Endometrial microvascular endothelial cells (primary cell): ENCODE results near the gene NOC4L. TPM values are rescaled to one million over a fixed set of nuclear protein-coding genes. Genes with fewer than 3 reads are reported as not detected.
"Not testable (repeated sequence)": the region's sequence is repeated elsewhere in the genome, so short reads cannot be mapped to it uniquely, and the experiment has no call there.

Experiments used
- in situ Hi-C: cut with HindIII; loops from 2 replicates; pipeline ENCODE4 v1.10.0; 2017; ENCODE audit warnings: low sequenced_read_pairs, low pct_unique_long_range_greater_than_20kb; ENCODE audit errors: inconsistent ontology term
- total RNA-seq: library from RNA; depleted of rRNA; stranded (reverse); fragments of >200 nt; gene quantifications from one replicate; pipeline ENCODE4 v1.2.3, GENCODE V29; 2015; ENCODE audit errors: inconsistent ontology term

Gene NOC4L
- total RNA-seq, 1 donor from 2014 or later, result 31.8 TPM

- in situ Hi-C loops, result no loop called here
Measured at GRCh38 chr12:132140501-132140900, 3.8 kb upstream of the NOC4L start.

GRCh38 chr12:132140918-132141841 is 3.1 kb upstream of the NOC4L start:
- in situ Hi-C loops, result no loop called here

GRCh38 chr12:132141976-132142678 is 2.1 kb upstream of the NOC4L start:
- in situ Hi-C loops, result no loop called here

- in situ Hi-C loops, result no loop called here
Measured at GRCh38 chr12:132142679-132143335, 1.4 kb upstream of the NOC4L start.

- in situ Hi-C loops, result no loop called here
Measured at GRCh38 chr12:132143336-132144071, 753 bp upstream of the NOC4L start.

- in situ Hi-C loops, result no loop called here
Measured at GRCh38 chr12:132144810-132145168, 532 bp downstream of the NOC4L start.

- in situ Hi-C loops, result no loop called here
Measured at GRCh38 chr12:132145334-132145733, 1.1 kb downstream of the NOC4L start.

- in situ Hi-C loops, result no loop called here
Measured at GRCh38 chr12:132146098-132146497, 1.8 kb downstream of the NOC4L start.

GRCh38 chr12:132146772-132147422 is 2.6 kb downstream of the NOC4L start:
- in situ Hi-C loops, result no loop called here

- in situ Hi-C loops, result no loop called here
Measured at GRCh38 chr12:132147423-132148367, 3.4 kb downstream of the NOC4L start.

GRCh38 chr12:132148368-132149045 is 4.2 kb downstream of the NOC4L start:
- in situ Hi-C loops, result no loop called here

GRCh38 chr12:132149526-132149925 is 5.3 kb downstream of the NOC4L start:
- in situ Hi-C loops, result not testable (repeated sequence)

- in situ Hi-C loops, result no loop called here
Measured at GRCh38 chr12:132150780-132151144, 6.5 kb downstream of the NOC4L start.

- in situ Hi-C loops, result no loop called here
Measured at GRCh38 chr12:132151145-132151765, 7.0 kb downstream of the NOC4L start.

GRCh38 chr12:132151766-132152410 is 7.6 kb downstream of the NOC4L start:
- in situ Hi-C loops, result no loop called here

- in situ Hi-C loops, result no loop called here
Measured at GRCh38 chr12:132152411-132152821, 8.2 kb downstream of the NOC4L start.
